Pancreas (tissue), 10 donors: ENCODE results near the gene GPR173. TPM values are rescaled to one million over a fixed set of nuclear protein-coding genes. Genes with fewer than 3 reads are reported as not detected.

Source experiments
- ATAC-seq, 4 donors: fragments of 200-7000 bp; cut with Tn5 transposase; one replicate each; pipeline versions ENCODE4 v1.8.0 to v1.9.1; 2020; ENCODE audit warnings: mild to moderate bottlenecking in 4 of 4, moderate library complexity in 4 of 4
- DNase-seq, 6 donors: peaks; one replicate each; pipeline ENCODE4 v3.0.0-alpha.2; 2020
- FAIRE-seq: peaks from 2 replicates; lab custom pipeline; 2012; peaks lifted over from hg19 to GRCh38; lab: Jason Lieb, UNC
- H3K27ac ChIP-seq, 4 donors: fragments of 200-600 bp; sonication (generic); 1 replicate in 3 of 4; 2 replicates in 1 of 4; pipeline versions ENCODE4 v1.5.0 to v1.8.0; 2020
- H3K27me3 ChIP-seq, 4 donors: fragments of 200-600 bp; one replicate each; pipeline ENCODE4 v1.8.0; 2021
- H3K36me3 ChIP-seq, 3 donors: fragments of 200-600 bp; sonication (generic) in 1 of 3; one replicate each; pipeline versions ENCODE4 v1.5.0 to v1.8.0; 2020 to 2021
- H3K4me1 ChIP-seq, 3 donors: fragments of 200-600 bp; one replicate each; pipeline ENCODE4 v1.8.0; 2021
- H3K4me3 ChIP-seq, 4 donors: fragments of 200-600 bp; sonication (generic) in 2 of 4; one replicate each; pipeline versions ENCODE4 v1.5.0 to v1.8.0; 2020 to 2021
- H3K9me3 ChIP-seq, 4 donors: fragments of 200-600 bp; one replicate each; pipeline ENCODE4 v1.8.0; 2021
- WGBS, 2 donors: extraction: QIAGEN DNeasy Blood & Tissue Kit; methylation state at CpG; one replicate each; pipeline ENCODE4 v1.1.7; 2013; 5-methylcytosine and 5-hydroxymethylcytosine counted together
- intact Hi-C, 3 donors: fragments of 100-400 bp; cut with DNase I; formaldehyde crosslinking; loops; one replicate each; pipeline versions ENCODE4 v1.11.1 to v1.14.2; 2022
- polyA plus RNA-seq, 2 donors: library from polyadenylated mRNA; stranded (reverse); fragments of 200-250 nt; gene quantifications; one replicate each; pipeline ENCODE4 v1.2.3, GENCODE V29; 2013
- total RNA-seq, 6 donors: library from RNA; stranded (reverse); fragmentation: NEBNext Ultra II Directional in 4 of 6; extraction: Animal tissue kit (Norgen Biotek cat#: 25700) in 4 of 6; gene quantifications; one replicate each; pipeline versions ENCODE4 v1.2.1 to v1.2.4, GENCODE V29; 2021 to 2023
- TF ChIP-seq, protein P1 (sequence below), 4 donors: fragments of 200-600 bp; sonication (generic) in 3 of 4; IDR thresholded peaks; one replicate each; pipeline versions ENCODE4 v1.5.0 to v1.8.0; 2021; ENCODE audit warnings: antibody characterized with exemption in 4 of 4
- donor health status: healthy with polysubstance abuse.
- donor health status: DM: no; HTN: no; CAD: no; lungs with moderate emphysema.
- donor health status: DM: no; HTN: no; CAD: no.
- donor health status: control.
- donor health status: control.
- donor health status: Bipolar disorder and iron deficiency.
- donor health status: DM: yes; HTN: yes; CAD: no.
- donor health status: DM: no; HTN: no; CAD: no.
- donor health status: DM: no; HTN: no; CAD: no.
- donor health status: DM: yes; HTN: yes; CAD: no.

GPR173 gene
- total and polyA plus RNA-seq, 8 donors, result 0.20 to 1.9 (median 0.54) TPM

DNA sequence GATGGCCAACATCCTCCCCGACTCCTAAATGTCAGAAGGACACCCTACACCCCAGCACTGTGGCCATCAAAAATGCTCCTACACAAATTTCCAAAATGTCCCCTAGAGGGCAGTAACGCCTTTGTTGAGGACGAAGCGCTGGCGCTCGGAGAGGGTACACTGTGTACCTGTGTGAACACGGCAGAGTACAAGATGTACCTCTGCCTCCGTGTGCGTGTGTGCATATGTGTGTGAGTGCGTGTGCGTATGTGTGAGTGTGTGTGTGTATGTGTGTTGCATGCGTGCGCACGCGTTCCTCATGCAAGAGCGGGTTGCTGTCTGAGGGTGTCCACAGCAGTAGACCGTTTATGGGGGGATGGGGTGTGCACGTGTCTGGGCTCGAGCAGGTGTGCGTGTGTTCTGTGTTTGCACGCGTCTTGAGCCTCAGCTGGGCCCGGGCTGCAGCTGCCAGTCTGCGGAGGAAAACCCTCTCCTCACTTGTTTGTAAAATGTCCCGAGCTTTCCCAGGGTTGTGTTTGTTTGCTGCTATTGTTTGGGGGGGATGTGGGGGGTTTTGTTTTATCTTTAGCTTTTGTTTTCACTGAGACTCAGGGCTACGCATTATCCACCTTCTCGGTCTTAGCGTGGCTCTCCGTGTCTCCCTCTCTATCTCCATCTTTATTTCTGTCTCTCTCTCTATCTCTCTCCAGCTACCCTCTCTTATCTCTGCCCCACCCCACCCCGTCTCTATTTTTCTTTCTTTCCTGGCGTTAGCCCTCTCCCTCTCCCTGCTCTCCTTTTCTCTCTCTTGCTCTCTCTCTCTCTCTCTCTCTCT lies 23.2 kb downstream of the GPR173 start:
- intact Hi-C loops, result no loop called here
- no peaks in the 10 kb centered on the region for H3K36me3 ChIP-seq
- TF ChIP-seq, protein P1, sequence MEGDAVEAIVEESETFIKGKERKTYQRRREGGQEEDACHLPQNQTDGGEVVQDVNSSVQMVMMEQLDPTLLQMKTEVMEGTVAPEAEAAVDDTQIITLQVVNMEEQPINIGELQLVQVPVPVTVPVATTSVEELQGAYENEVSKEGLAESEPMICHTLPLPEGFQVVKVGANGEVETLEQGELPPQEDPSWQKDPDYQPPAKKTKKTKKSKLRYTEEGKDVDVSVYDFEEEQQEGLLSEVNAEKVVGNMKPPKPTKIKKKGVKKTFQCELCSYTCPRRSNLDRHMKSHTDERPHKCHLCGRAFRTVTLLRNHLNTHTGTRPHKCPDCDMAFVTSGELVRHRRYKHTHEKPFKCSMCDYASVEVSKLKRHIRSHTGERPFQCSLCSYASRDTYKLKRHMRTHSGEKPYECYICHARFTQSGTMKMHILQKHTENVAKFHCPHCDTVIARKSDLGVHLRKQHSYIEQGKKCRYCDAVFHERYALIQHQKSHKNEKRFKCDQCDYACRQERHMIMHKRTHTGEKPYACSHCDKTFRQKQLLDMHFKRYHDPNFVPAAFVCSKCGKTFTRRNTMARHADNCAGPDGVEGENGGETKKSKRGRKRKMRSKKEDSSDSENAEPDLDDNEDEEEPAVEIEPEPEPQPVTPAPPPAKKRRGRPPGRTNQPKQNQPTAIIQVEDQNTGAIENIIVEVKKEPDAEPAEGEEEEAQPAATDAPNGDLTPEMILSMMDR (IDR thresholded peaks at IDR 0.05), result peak; percentile 37 to 63 (median 60)
- H3K27me3 ChIP-seq, result peaks cover 0 to 23% (median 0%) of the 10 kb centered on the region in 4 donors
- no peak overlapping the region for H3K27ac ChIP-seq
- WGBS, 2 donors, result 1 to 7% methylated on average over 31 of the region's 31 CpGs
- peak overlapping the region in 1 of 4 donors; percentile 38 for H3K4me3 ChIP-seq
- H3K9me3 ChIP-seq, result no peaks in the 10 kb centered on the region
- ATAC-seq, result peak; percentile 91 to 95 (median 92)
- peak; percentile 60 to 90 (median 76) for DNase-seq
- no peaks in the 10 kb centered on the region for H3K4me1 ChIP-seq
- peak; percentile 88 for FAIRE-seq

DNA sequence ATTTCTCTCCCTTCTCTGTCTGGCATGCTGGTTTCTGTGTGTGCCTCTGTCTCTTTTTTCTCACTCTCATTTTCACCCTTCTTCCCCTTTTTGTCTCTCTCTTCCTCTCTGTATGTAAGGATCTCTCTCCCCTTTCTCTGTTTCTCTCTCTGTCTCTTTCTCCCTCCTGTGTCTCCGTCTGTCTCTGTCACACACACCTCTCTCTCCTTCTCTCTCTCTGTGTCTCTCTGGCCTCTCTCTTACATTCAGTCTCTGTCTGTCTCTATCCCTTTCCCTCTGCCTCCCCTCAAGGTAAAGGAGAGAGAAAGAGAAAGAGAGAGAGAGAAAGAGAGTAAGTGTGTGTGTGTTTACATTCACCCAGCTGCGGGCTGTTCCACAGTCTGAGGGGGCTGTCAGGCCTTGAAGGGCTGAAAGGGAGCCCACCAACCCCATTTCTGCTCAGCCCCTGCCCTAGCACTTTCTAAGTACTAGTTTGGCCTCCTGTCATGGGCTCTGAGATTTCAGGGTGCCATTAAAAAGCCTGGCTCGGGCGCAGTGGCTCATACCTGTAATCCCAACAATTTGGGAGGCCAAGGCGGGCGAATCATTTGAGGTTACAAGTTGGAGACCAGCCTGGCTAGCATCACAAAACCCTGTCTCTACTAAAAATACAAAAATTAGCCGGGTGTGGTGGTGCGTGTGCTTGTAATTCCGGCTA lies 24.0 kb downstream of the GPR173 start:
- Histone ChIP-seq H3K4me3 (no peak overlapping the region), H3K27me3 (peaks cover 0 to 23% (median 0%) of the 10 kb centered on the region in 4 donors), H3K4me1 (no peaks in the 10 kb centered on the region), H3K36me3 (no peaks in the 10 kb centered on the region), H3K27ac (no peak overlapping the region), H3K9me3 (no peaks in the 10 kb centered on the region)
- ATAC-seq, result peak in 2 of 4 donors; percentile 5 to 13
- WGBS, 2 donors, result 59 to 69% methylated on average over 9 of the region's 9 CpGs
- FAIRE-seq, result no peak
- no peak for DNase-seq
- TF ChIP-seq, protein P1 (IDR thresholded peaks at IDR 0.05), result no peak
- intact Hi-C loops, result no loop called here

DNA sequence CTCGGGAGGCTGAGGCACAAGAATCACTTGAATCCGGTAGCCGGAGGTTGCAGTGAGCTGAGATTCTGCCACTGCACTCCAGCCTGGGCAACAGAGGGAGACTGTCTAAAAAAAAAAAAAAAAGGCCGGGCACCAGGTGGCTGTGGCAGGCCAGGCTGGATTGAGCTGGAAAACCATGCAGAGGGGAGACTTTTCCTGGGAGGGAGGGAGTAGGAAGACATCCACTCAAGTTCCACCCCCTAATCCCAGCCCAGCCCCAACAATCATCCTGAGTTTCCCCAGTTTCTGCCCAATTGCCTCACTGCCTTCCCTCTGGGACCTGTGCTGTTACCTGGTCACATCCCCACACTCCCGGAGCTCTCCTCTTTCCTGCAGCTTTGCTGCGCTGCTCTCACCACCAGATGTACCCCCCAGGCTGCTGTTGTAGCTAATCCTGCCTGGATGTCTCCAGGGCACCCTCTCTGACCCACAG lies 24.6 kb downstream of the GPR173 start:
- FAIRE-seq, result no peak
- Histone ChIP-seq H3K36me3 (no peaks in the 10 kb centered on the region), H3K27me3 (peaks cover 0 to 20% (median 0%) of the 10 kb centered on the region in 4 donors), H3K4me1 (no peaks in the 10 kb centered on the region), H3K27ac (no peak overlapping the region), H3K9me3 (no peaks in the 10 kb centered on the region), H3K4me3 (no peak overlapping the region)
- WGBS, 2 donors, result 53 to 59% methylated on average over 6 of the region's 6 CpGs
- ATAC-seq, result peak in 3 of 4 donors; percentile 22 to 35 (median 25)
- no peak for DNase-seq
- TF ChIP-seq, protein P1 (IDR thresholded peaks at IDR 0.05), result no peak
- intact Hi-C loops, result no loop called here

DNA sequence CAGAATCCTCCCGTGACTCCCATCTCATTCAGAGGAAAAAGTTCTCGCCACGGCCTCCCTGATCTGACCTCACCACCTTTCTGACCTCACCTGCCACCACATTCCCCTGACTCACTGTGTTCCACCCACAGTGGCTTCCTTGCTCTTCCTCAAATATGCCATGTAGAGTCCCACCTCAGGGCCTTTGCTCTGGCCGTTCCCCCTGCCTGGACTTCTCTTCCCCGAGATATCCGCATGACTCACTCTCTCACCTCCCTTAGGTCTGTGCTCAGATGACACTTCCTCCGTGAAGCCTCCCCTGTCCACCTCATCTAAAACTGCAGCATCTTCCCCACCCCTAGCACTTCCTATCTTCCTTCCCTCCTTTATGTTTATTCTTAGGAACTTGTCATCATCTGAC lies 26.4 kb downstream of the GPR173 start:
- Histone ChIP-seq H3K36me3 (no peaks in the 10 kb centered on the region), H3K4me1 (no peaks in the 10 kb centered on the region), H3K27me3 (peaks cover 0 to 12% (median 0%) of the 10 kb centered on the region in 4 donors), H3K4me3 (no peak overlapping the region), H3K9me3 (no peaks in the 10 kb centered on the region), H3K27ac (no peak overlapping the region)
- intact Hi-C loops, result no loop called here
- TF ChIP-seq, protein P1 (IDR thresholded peaks at IDR 0.05), result no peak
- no peak for DNase-seq
- no peak for FAIRE-seq
- 77% methylated on average over 7 of the region's 7 CpGs for WGBS, 2 donors
- ATAC-seq, result no peak
